Measurements from ENCODE around the gene CDY1B.
"Not testable (repeated sequence)": the region's sequence is repeated elsewhere in the genome, so short reads cannot be mapped to it uniquely, and the experiment has no call there.

The CDY1B gene

GRCh38 chrY:24047919-24048318 is at the start of gene CDY1B:
Gene CDY1B, minus strand, starts transcription at chrY:24048019. Its CDS starts 331 bp downstream, at chrY:24047688.
- DNase-seq: not testable (repeated sequence)

GRCh38 chrY:24049525-24049924 is 1.7 kb upstream of the CDY1B start:
- DNase-seq: not testable (repeated sequence)

- DNase-seq: not testable (repeated sequence)
Measured at GRCh38 chrY:24043209-24043608, 4.6 kb downstream of the CDY1B start.

GRCh38 chrY:24039008-24039718 is 8.7 kb downstream of the CDY1B start:
- not testable (repeated sequence) for DNase-seq

GRCh38 chrY:24026212-24027103 is 21.4 kb downstream of the CDY1B start:
- DNase-seq: not testable (repeated sequence)

All from suppressor macrophage treated with lipopolysaccharide for 1 hour (primary cell).